SU-DHL-6 (cell line): ENCODE data around the gene SIRPB1.
"Not testable (repeated sequence)": the region's sequence is repeated elsewhere in the genome, so short reads cannot be mapped to it uniquely, and the experiment has no call there.

Experiments used
- H2AFZ ChIP-seq: fragments of 200-600 bp; sonication (generic); 2 replicates; pipeline ENCODE4 v1.6.1; 2014; ENCODE audit warnings: low read depth, mild to moderate bottlenecking, moderate library complexity, mixed read lengths, antibody characterized with exemption, low read length; ENCODE audit not compliant: severe bottlenecking
- H3F3A ChIP-seq: fragments of 200-600 bp; shearing (Covaris generic); 2 replicates; pipeline ENCODE4 v1.6.0; 2016; ENCODE audit warnings: antibody characterized with exemption, mild to moderate bottlenecking; ENCODE audit not compliant: insufficient read depth
- H3K27ac ChIP-seq: fragments of 200-600 bp; sonication (generic); 2 replicates; pipeline ENCODE4 v1.5.1; 2016; ENCODE audit warnings: low read depth, mild to moderate bottlenecking, low read length, moderate library complexity, mixed read lengths
- H3K27me3 ChIP-seq: fragments of 200-600 bp; sonication (generic), shearing (Covaris generic); 2 replicates; pipeline ENCODE4 v1.6.0; 2014; ENCODE audit warnings: mild to moderate bottlenecking, low read length
- H3K36me3 ChIP-seq: fragments of 200-600 bp; sonication (generic); 2 replicates; pipeline ENCODE4 v1.6.1; 2014; ENCODE audit warnings: mild to moderate bottlenecking, low read length, mixed read lengths
- H3K4me2 ChIP-seq: fragments of 300-600, 200-600 bp; shearing (Covaris generic), sonication (generic); 2 replicates; pipeline ENCODE4 v1.6.0; 2014; ENCODE audit warnings: low read length, low read depth, mild to moderate bottlenecking; ENCODE audit not compliant: poor library complexity, severe bottlenecking
- H3K4me3 ChIP-seq: fragments of 200-600 bp; sonication (generic); 2 replicates; pipeline ENCODE4 v1.5.1; 2014; ENCODE audit warnings: antibody characterized with exemption, low read length, mild to moderate bottlenecking, mixed read lengths; ENCODE audit not compliant: insufficient read depth, poor library complexity, severe bottlenecking
- H3K79me2 ChIP-seq: fragments of 200-600 bp; sonication (generic); 2 replicates; pipeline ENCODE4 v1.6.1; 2014; ENCODE audit warnings: mild to moderate bottlenecking, low read length, moderate library complexity; ENCODE audit not compliant: insufficient read depth
- H3K9ac ChIP-seq: fragments of 200-600 bp; sonication (generic); 2 replicates; pipeline ENCODE4 v1.7.0; 2014; ENCODE audit warnings: mild to moderate bottlenecking, low read length
- H3K9me2 ChIP-seq: fragments of 200-600 bp; sonication (generic); replicated peaks from 2 replicates; pipeline ENCODE4 v1.6.1; 2014; ENCODE audit warnings: low read length; ENCODE audit not compliant: insufficient read depth
- H3K9me3 ChIP-seq: fragments of 200-600 bp; sonication (generic); 2 replicates; pipeline ENCODE4 v1.6.1; 2014; ENCODE audit warnings: low read length, mixed read lengths; ENCODE audit not compliant: insufficient read depth
- H4K20me1 ChIP-seq: fragments of 200-600 bp; sonication (generic); 2 replicates; pipeline ENCODE4 v1.6.1; 2014; ENCODE audit warnings: low read depth, mild to moderate bottlenecking, antibody characterized with exemption, low read length, moderate library complexity, mixed read lengths
- CTCF ChIP-seq: fragments of 200-600 bp; sonication (generic); IDR thresholded peaks from one replicate; pipeline ENCODE4 v1.5.1; 2017; ENCODE audit warnings: antibody characterized with exemption, mild to moderate bottlenecking, low read length, moderate library complexity; ENCODE audit not compliant: insufficient read depth, poor library complexity, severe bottlenecking
- EZH2phosphoT487 ChIP-seq: fragments of 200-600 bp; sonication (generic), shearing (Covaris generic); conservative IDR thresholded peaks from 2 replicates; pipeline ENCODE4 v1.6.1; 2018; ENCODE audit warnings: mild to moderate bottlenecking, antibody characterized with exemption, low read length, moderate library complexity, mixed read lengths

Gene SIRPB1

GRCh38 chr20:1587781-1588532 is 31.9 kb downstream of the SIRPB1 start:
- Histone ChIP-seq H3K79me2 (no peaks in the 10 kb centered on the region), H2AFZ (no peak overlapping the region), H3K36me3 (no peaks in the 10 kb centered on the region), H3K9me3 (no peaks in the 10 kb centered on the region), H3K9me2 (no peaks in the 10 kb centered on the region), H3K4me2 (no peak overlapping the region), H3K4me3 (no peak overlapping the region), H3K27ac (no peak overlapping the region), H3K27me3 (no peaks in the 10 kb centered on the region), H3K9ac (no peak overlapping the region), H4K20me1 (no peaks in the 10 kb centered on the region), H3F3A (no peaks in the 10 kb centered on the region)
- no peak for TF ChIP-seq EZH2phosphoT487
- no peak for TF ChIP-seq CTCF

- no peaks in the 10 kb centered on the region for H3K9me3 ChIP-seq
- H3K9me2 ChIP-seq = no peaks in the 10 kb centered on the region
- TF ChIP-seq CTCF (no peak), EZH2phosphoT487 (no peak)
- H4K20me1 ChIP-seq = no peaks in the 10 kb centered on the region
- H3K9ac ChIP-seq = no peak overlapping the region
- H2AFZ ChIP-seq = no peak overlapping the region
- no peaks in the 10 kb centered on the region for H3K36me3 ChIP-seq
- H3F3A ChIP-seq = no peaks in the 10 kb centered on the region
- no peak overlapping the region for H3K27ac ChIP-seq
- no peak overlapping the region for H3K4me2 ChIP-seq
- H3K79me2 ChIP-seq = no peaks in the 10 kb centered on the region
- no peaks in the 10 kb centered on the region for H3K27me3 ChIP-seq
- H3K4me3 ChIP-seq = no peak overlapping the region
Observed at GRCh38 chr20:1579488-1579887, 40.3 kb downstream of the SIRPB1 start.

- no peaks in the 10 kb centered on the region for H3K9me2 ChIP-seq
- no peaks in the 10 kb centered on the region for H3K36me3 ChIP-seq
- H3K9me3 ChIP-seq = no peaks in the 10 kb centered on the region
- no peaks in the 10 kb centered on the region for H3F3A ChIP-seq
- no peak overlapping the region for H3K4me2 ChIP-seq
- H4K20me1 ChIP-seq = no peaks in the 10 kb centered on the region
- H2AFZ ChIP-seq = no peak overlapping the region
- no peak overlapping the region for H3K27ac ChIP-seq
- TF ChIP-seq CTCF (no peak), EZH2phosphoT487 (no peak)
- H3K4me3 ChIP-seq = no peak overlapping the region
- H3K9ac ChIP-seq = no peak overlapping the region
- no peaks in the 10 kb centered on the region for H3K27me3 ChIP-seq
- no peaks in the 10 kb centered on the region for H3K79me2 ChIP-seq
Observed at GRCh38 chr20:1577906-1578305, 41.9 kb downstream of the SIRPB1 start.

- H3K4me2 ChIP-seq, H3K79me2 ChIP-seq, H3K36me3 ChIP-seq: not testable (repeated sequence)
Observed at GRCh38 chr20:1577313-1577712, 42.5 kb downstream of the SIRPB1 start.

More at GRCh38 chr20:1577313-1577712, 42.5 kb downstream of the SIRPB1 start:
- not testable (repeated sequence) for H3K4me3 ChIP-seq, H3K9ac ChIP-seq, H3K27ac ChIP-seq, H2AFZ ChIP-seq, H4K20me1 ChIP-seq, H3K9me2 ChIP-seq, H3F3A ChIP-seq, H3K9me3 ChIP-seq, H3K27me3 ChIP-seq
